ENCODE data around the gene OVCA2.

The OVCA2 gene

GRCh38 chr17:2061441-2061958 is 19.7 kb downstream of the OVCA2 start:
- TF ChIP-seq CTCF (conservative IDR thresholded peaks at IDR 0.05; ENCODE audit: control insufficient read depth, insufficient read depth, low read depth, low read length) = no peak
- DNase-seq (ENCODE audit: low read depth) = no peak
- H3K4me3 ChIP-seq (ENCODE audit: control insufficient read depth, low read depth, low read length) = no peak overlapping the region

- no peak for DNase-seq (ENCODE audit: low read depth)
- no peak overlapping the region for H3K4me3 ChIP-seq (ENCODE audit: control insufficient read depth, low read depth, low read length)
- no peak for TF ChIP-seq CTCF (conservative IDR thresholded peaks at IDR 0.05; ENCODE audit: control insufficient read depth, insufficient read depth, low read depth, low read length)
Observed at GRCh38 chr17:2062571-2063183, 20.9 kb downstream of the OVCA2 start.

- no peak overlapping the region for H3K4me3 ChIP-seq (ENCODE audit: control insufficient read depth, low read depth, low read length)
- TF ChIP-seq CTCF (conservative IDR thresholded peaks at IDR 0.05; ENCODE audit: control insufficient read depth, insufficient read depth, low read depth, low read length) = no peak
- peak; percentile 88 for DNase-seq (ENCODE audit: low read depth)
Observed at GRCh38 chr17:2063261-2064146, 21.7 kb downstream of the OVCA2 start.

- DNase-seq (ENCODE audit: low read depth) = no peak
- TF ChIP-seq CTCF (conservative IDR thresholded peaks at IDR 0.05; ENCODE audit: control insufficient read depth, insufficient read depth, low read depth, low read length) = no peak
- H3K4me3 ChIP-seq (ENCODE audit: control insufficient read depth, low read depth, low read length) = no peak overlapping the region
Observed at GRCh38 chr17:2064147-2064489, 22.3 kb downstream of the OVCA2 start.

- peak; percentile 66 for DNase-seq (ENCODE audit: low read depth)
- no peak for TF ChIP-seq CTCF (conservative IDR thresholded peaks at IDR 0.05; ENCODE audit: control insufficient read depth, insufficient read depth, low read depth, low read length)
- H3K4me3 ChIP-seq (ENCODE audit: control insufficient read depth, low read depth, low read length) = no peak overlapping the region
Observed at GRCh38 chr17:2064520-2064971, 22.7 kb downstream of the OVCA2 start.

- peak; percentile 59 for TF ChIP-seq CTCF (conservative IDR thresholded peaks at IDR 0.05; ENCODE audit: control insufficient read depth, insufficient read depth, low read depth, low read length)
- no peak overlapping the region for H3K4me3 ChIP-seq (ENCODE audit: control insufficient read depth, low read depth, low read length)
- DNase-seq (ENCODE audit: low read depth) = peak; percentile 87
Observed at GRCh38 chr17:2064980-2065785, 23.4 kb downstream of the OVCA2 start.
